Gastroesophageal sphincter (tissue), 4 donors: ENCODE results near the gene THTPA. TPM values are rescaled to one million over a fixed set of nuclear protein-coding genes. Genes with fewer than 3 reads are reported as not detected.

Experiments
- ATAC-seq: fragments of 150-250 bp; one replicate; pipeline ENCODE4 v1.9.1; 2016; ENCODE audit warnings: mild to moderate bottlenecking, moderate library complexity
- H3K27ac ChIP-seq, 4 donors: fragments of 200-600 bp; sonication (generic) in 3 of 4; 1 replicate in 3 of 4; 2 replicates in 1 of 4; pipeline ENCODE4 v1.5.1; 2016 to 2019
- H3K27me3 ChIP-seq: fragments of 200-600 bp; sonication (generic); one replicate; pipeline ENCODE4 v1.5.1; 2019
- H3K36me3 ChIP-seq, 2 donors: fragments of 200-600 bp; sonication (generic); one replicate each; pipeline ENCODE4 v1.5.1; 2019; ENCODE audit warnings: control low read depth in 1 of 2
- H3K4me1 ChIP-seq, 3 donors: fragments of 200-600 bp; sonication (generic); 1 replicate in 2 of 3; 2 replicates in 1 of 3; pipeline ENCODE4 v1.5.1; 2016 to 2019; ENCODE audit warnings: control low read depth in 2 of 3
- H3K4me3 ChIP-seq, 2 donors: fragments of 200-600 bp; sonication (generic); one replicate each; pipeline ENCODE4 v1.5.1; 2019; ENCODE audit warnings: mild to moderate bottlenecking in 1 of 2, moderate library complexity in 1 of 2
- H3K9me3 ChIP-seq, 3 donors: fragments of 200-600 bp; sonication (generic); one replicate each; pipeline ENCODE4 v1.5.1; 2017 to 2019; ENCODE audit warnings: control low read depth in 2 of 3
- CTCF ChIP-seq, 4 experiments: fragments of 200-600 bp in 2 of 4; fragments of 450-650 bp in 2 of 4; sonication (generic) in 1 of 4; IDR thresholded peaks; one replicate each; pipeline ENCODE4 v1.5.1; 2017 to 2019; ENCODE audit warnings: antibody characterized with exemption in 4 of 4, mild to moderate bottlenecking in 2 of 4, moderate library complexity in 2 of 4
- EP300 ChIP-seq: sonication (generic); formaldehyde crosslinking; IDR thresholded peaks from one replicate; pipeline ENCODE4 v1.6.1; 2017; ENCODE audit warnings: antibody characterized with exemption, mild to moderate bottlenecking
- POLR2A ChIP-seq, 2 donors: fragments of 450-650 bp; IDR thresholded peaks; one replicate each; pipeline ENCODE4 v1.6.1; 2017; ENCODE audit warnings: antibody characterized with exemption in 2 of 2, mild to moderate bottlenecking in 2 of 2, moderate library complexity in 1 of 2
- POLR2AphosphoS5 ChIP-seq: sonication (generic); formaldehyde crosslinking; IDR thresholded peaks from one replicate; pipeline ENCODE4 v1.6.1; 2017; ENCODE audit warnings: antibody characterized with exemption
- WGBS, 2 donors: methylation state at CpG; one replicate each; pipeline ENCODE4 v1.1.5; 2018; ENCODE audit warnings: low coverage in 1 of 2; 5-methylcytosine and 5-hydroxymethylcytosine counted together
- total RNA-seq, 4 donors: library from RNA; depleted of rRNA; stranded (reverse); fragments of >200 nt; gene quantifications; one replicate each; pipeline ENCODE4 v1.1.0, GENCODE V29; 2016

The THTPA gene
- total RNA-seq, 4 donors from 2014 or later, result 17.7 to 28.8 (median 21.3) TPM

- H3K4me3 ChIP-seq, result no peak overlapping the region
- no peaks in the 10 kb centered on the region for H3K9me3 ChIP-seq
- H3K27ac ChIP-seq, result no peak overlapping the region
- TF ChIP-seq POLR2A (IDR thresholded peaks at IDR 0.05) (no peak), EP300 (no peak), POLR2AphosphoS5 (no peak), CTCF (IDR thresholded peaks at IDR 0.05) (no peak)
- no peaks in the 10 kb centered on the region for H3K36me3 ChIP-seq
- WGBS, 2 donors, result 70 to 92% methylated on average over 3 to 10 of the region's 12 CpGs
- H3K4me1 ChIP-seq, result no peaks in the 10 kb centered on the region
- H3K27me3 ChIP-seq, result peaks cover 12% of the 10 kb centered on the region
- no peak for ATAC-seq
Observed at GRCh38 chr14:23602181-23603095, 46.4 kb downstream of the THTPA start.

DNA sequence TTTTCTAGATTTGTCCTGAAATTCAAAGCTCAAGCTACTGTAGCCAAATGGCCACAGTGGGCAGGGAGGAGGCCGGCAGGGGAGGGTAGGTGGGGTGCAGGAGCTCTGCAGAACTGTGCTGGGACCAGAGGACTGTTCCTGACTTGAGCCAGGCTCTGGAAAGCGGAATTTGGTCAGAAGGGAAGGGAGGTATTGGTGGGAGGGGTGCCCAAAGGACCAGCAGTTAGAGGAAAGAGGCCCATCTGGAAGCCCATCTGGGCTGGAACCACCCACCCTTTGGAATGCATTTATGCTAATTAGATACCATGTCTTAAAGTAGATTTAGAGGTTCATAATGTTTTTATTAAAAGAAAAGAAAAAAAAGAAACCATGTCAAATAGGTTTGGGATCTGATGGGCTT is 47.0 kb downstream of the THTPA start:
- no peak overlapping the region for H3K27ac ChIP-seq
- H3K36me3 ChIP-seq, result no peaks in the 10 kb centered on the region
- 100% methylated on average over 1 of the region's 2 CpGs; no CpG with 5 or more reads in 1 of the 2 donors for WGBS, 2 donors
- H3K9me3 ChIP-seq, result no peaks in the 10 kb centered on the region
- no peak overlapping the region for H3K4me3 ChIP-seq
- H3K4me1 ChIP-seq, result no peaks in the 10 kb centered on the region
- ATAC-seq, result no peak
- TF ChIP-seq CTCF (IDR thresholded peaks at IDR 0.05), result no peak
- TF ChIP-seq POLR2AphosphoS5, result no peak
- no peak for TF ChIP-seq POLR2A (IDR thresholded peaks at IDR 0.05)
- no peak for TF ChIP-seq EP300
- peaks cover 17% of the 10 kb centered on the region for H3K27me3 ChIP-seq

DNA sequence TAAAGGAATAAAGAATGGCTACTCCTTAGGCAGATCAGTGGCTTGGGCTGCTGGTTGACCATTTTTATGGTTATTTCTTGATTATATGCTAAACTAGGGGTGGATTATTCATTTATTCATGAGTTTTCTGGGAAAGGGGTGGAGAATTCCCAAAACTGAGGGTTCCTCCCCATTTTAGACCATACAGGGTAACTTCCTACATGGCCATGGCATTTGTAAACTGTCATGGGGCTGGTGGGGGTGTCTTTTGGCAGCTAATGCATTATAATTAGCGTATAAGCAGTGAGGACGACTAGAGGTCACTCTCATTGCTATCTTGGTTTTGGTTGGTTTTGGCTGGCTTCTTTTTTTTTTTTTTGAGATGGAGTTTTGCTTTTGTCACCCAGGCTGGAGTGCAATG is 48.1 kb downstream of the THTPA start:
- H3K27me3 ChIP-seq, result peaks cover 17% of the 10 kb centered on the region
- TF ChIP-seq CTCF (IDR thresholded peaks at IDR 0.05) (no peak), POLR2AphosphoS5 (no peak), EP300 (no peak)
- ATAC-seq, result no peak
- H3K27ac ChIP-seq, result no peak overlapping the region
- 83% methylated on average over 2 of the region's 2 CpGs; no CpG with 5 or more reads in 1 of the 2 donors for WGBS, 2 donors
- H3K36me3 ChIP-seq, result no peaks in the 10 kb centered on the region
- no peak overlapping the region for H3K4me3 ChIP-seq
- H3K9me3 ChIP-seq, result no peaks in the 10 kb centered on the region
- H3K4me1 ChIP-seq, result no peaks in the 10 kb centered on the region

DNA sequence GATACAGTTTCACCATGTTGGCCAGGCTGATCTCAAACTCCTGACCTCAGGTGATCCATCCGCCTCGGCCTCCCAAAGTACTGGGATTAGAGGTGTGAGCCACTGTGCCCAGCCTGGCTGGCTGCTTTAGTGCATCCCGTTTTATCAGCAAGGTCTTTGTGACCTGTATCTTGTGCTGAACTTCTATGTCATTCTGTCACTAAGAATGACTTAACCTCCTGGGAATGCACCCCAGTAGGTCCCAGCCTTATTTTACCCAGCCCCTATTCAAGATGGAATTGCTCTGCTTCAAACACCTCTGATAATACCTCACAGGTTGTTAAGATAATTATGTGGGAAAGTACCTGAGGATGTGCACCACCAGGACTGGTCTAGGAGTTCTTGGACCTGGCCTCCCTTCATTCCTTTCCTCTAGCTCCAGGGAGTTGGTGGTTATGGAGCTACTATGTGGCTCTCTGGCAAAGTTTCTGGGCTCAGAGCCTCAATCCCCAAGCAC is 48.7 kb downstream of the THTPA start:
- Histone ChIP-seq H3K27ac (no peak overlapping the region), H3K9me3 (no peaks in the 10 kb centered on the region), H3K4me1 (no peaks in the 10 kb centered on the region), H3K36me3 (no peaks in the 10 kb centered on the region), H3K4me3 (no peak overlapping the region), H3K27me3 (peaks cover 17% of the 10 kb centered on the region)
- no peak for TF ChIP-seq CTCF (IDR thresholded peaks at IDR 0.05)
- no peak for TF ChIP-seq EP300
- no peak for TF ChIP-seq POLR2A (IDR thresholded peaks at IDR 0.05)
- no peak for TF ChIP-seq POLR2AphosphoS5
- 88% methylated on average over 3 of the region's 3 CpGs; no CpG with 5 or more reads in 1 of the 2 donors for WGBS, 2 donors
- ATAC-seq, result no peak
